ENCODE data around the gene RBM45. TPM values are rescaled to one million over a fixed set of nuclear protein-coding genes. Genes with fewer than 3 reads are reported as not detected.
"Not testable (repeated sequence)": the region's sequence is repeated elsewhere in the genome, so short reads cannot be mapped to it uniquely, and the experiment has no call there.

The RBM45 gene
- total RNA-seq, 4 donors from 2014 or later = 1.6 to 13.2 (median 8.4) TPM

- no peak overlapping the region for H3K27ac ChIP-seq
- H3K9me3 ChIP-seq = no peaks in the 10 kb centered on the region
- DNase-seq = no peak
- WGBS, 2 donors = 92 to 93% methylated on average over 1 of the region's 1 CpG
- H3K4me3 ChIP-seq = no peak overlapping the region
- no peak for TF ChIP-seq POLR2A (IDR thresholded peaks at IDR 0.05)
- TF ChIP-seq CTCF (IDR thresholded peaks at IDR 0.05) = no peak
- H3K4me1 ChIP-seq = peaks cover 0 to 14% (median 3%) of the 10 kb centered on the region in 3 donors
- H3K36me3 ChIP-seq = no peaks in the 10 kb centered on the region
- intact Hi-C loops (cut with DNase I) = no loop called here
- peaks cover 0 to 44% (median 0%) of the 10 kb centered on the region in 4 donors for H3K27me3 ChIP-seq
These were observed 37.3 kb upstream of the RBM45 start for GRCh38 chr2:178075006-178075326.

- Histone ChIP-seq H3K27ac (no peak overlapping the region), H3K36me3 (no peaks in the 10 kb centered on the region), H3K27me3 (peaks cover 0 to 41% (median 0%) of the 10 kb centered on the region in 4 donors), H3K4me3 (no peak overlapping the region), H3K9me3 (no peaks in the 10 kb centered on the region), H3K4me1 (peaks cover 0 to 14% (median 3%) of the 10 kb centered on the region in 3 donors)
- intact Hi-C loops (cut with DNase I) = no loop called here
- DNase-seq = no peak
- no peak for TF ChIP-seq POLR2A (IDR thresholded peaks at IDR 0.05)
- TF ChIP-seq CTCF (IDR thresholded peaks at IDR 0.05) = no peak
These were observed 36.1 kb upstream of the RBM45 start for GRCh38 chr2:178076130-178076529.

GRCh38 chr2:178079279-178079678, 33.0 kb upstream of the RBM45 start:
- DNase-seq; H3K27me3 ChIP-seq; H3K36me3 ChIP-seq; H3K4me1 ChIP-seq; H3K4me3 ChIP-seq; H3K27ac ChIP-seq; intact Hi-C loops (cut with DNase I); H3K9me3 ChIP-seq: not testable (repeated sequence)
- 71 to 77% methylated on average over 3 of the region's 3 CpGs for WGBS, 2 donors

- no peak for DNase-seq
- no peaks in the 10 kb centered on the region for H3K27me3 ChIP-seq
- intact Hi-C loops (cut with DNase I) = no loop called here
These were observed 29.7 kb upstream of the RBM45 start for GRCh38 chr2:178082408-178083045.

GRCh38 chr2:178084273-178084672, 28.0 kb upstream of the RBM45 start:
- TF ChIP-seq CTCF (IDR thresholded peaks at IDR 0.05) (no peak), POLR2A (IDR thresholded peaks at IDR 0.05) (no peak)
- Histone ChIP-seq H3K27me3 (no peaks in the 10 kb centered on the region), H3K4me1 (no peaks in the 10 kb centered on the region), H3K4me3 (no peak overlapping the region), H3K9me3 (no peaks in the 10 kb centered on the region), H3K27ac (no peak overlapping the region), H3K36me3 (no peaks in the 10 kb centered on the region)
- WGBS, 2 donors = 46 to 62% methylated on average over 3 of the region's 3 CpGs
- DNase-seq = no peak
- intact Hi-C loops (cut with DNase I) = no loop called here

More at GRCh38 chr2:178082408-178083045, 29.7 kb upstream of the RBM45 start:
- 78 to 81% methylated on average over 3 of the region's 3 CpGs for WGBS, 2 donors
- no peak overlapping the region for H3K4me3 ChIP-seq
- no peaks in the 10 kb centered on the region for H3K9me3 ChIP-seq
- H3K36me3 ChIP-seq = no peaks in the 10 kb centered on the region
- TF ChIP-seq POLR2A (IDR thresholded peaks at IDR 0.05) = no peak
- no peak for TF ChIP-seq CTCF (IDR thresholded peaks at IDR 0.05)
- no peak overlapping the region for H3K27ac ChIP-seq
- H3K4me1 ChIP-seq = no peaks in the 10 kb centered on the region

- no peak for DNase-seq
- intact Hi-C loops (cut with DNase I) = no loop called here
These were observed 23.4 kb upstream of the RBM45 start for GRCh38 chr2:178088774-178089270.

More at GRCh38 chr2:178088774-178089270, 23.4 kb upstream of the RBM45 start:
- no peaks in the 10 kb centered on the region for H3K4me1 ChIP-seq
- 61 to 75% methylated on average over 6 of the region's 6 CpGs for WGBS, 2 donors
- H3K9me3 ChIP-seq = no peaks in the 10 kb centered on the region
- H3K27ac ChIP-seq = no peak overlapping the region
- TF ChIP-seq POLR2A (IDR thresholded peaks at IDR 0.05) (no peak), CTCF (IDR thresholded peaks at IDR 0.05) (no peak)
- no peaks in the 10 kb centered on the region for H3K27me3 ChIP-seq
- H3K36me3 ChIP-seq = no peaks in the 10 kb centered on the region
- no peak overlapping the region for H3K4me3 ChIP-seq

Measured in esophagus squamous epithelium (tissue), 5 donors.